ENCODE measurements around the gene GFM1.

The GFM1 gene

DNA sequence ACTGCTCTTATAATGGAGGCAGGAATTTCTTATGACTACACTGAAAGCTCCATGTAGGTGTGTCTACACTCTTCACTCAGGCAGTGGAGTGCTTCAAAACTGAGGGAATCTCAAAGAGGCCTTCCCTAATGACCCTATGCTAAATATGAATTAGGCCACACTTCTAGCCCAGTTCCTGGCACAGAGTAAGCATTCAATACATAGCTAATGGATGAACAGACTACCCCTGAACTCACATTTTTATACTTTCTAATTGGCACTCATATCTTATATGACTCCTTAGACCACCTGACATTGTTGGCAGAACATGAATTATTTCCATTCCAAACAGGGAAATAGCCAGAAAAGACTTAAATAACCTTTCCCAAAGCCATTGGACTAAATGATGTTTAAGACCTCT, 84.5 kb downstream of the GFM1 start:
- DNase-seq: no peak

DNA sequence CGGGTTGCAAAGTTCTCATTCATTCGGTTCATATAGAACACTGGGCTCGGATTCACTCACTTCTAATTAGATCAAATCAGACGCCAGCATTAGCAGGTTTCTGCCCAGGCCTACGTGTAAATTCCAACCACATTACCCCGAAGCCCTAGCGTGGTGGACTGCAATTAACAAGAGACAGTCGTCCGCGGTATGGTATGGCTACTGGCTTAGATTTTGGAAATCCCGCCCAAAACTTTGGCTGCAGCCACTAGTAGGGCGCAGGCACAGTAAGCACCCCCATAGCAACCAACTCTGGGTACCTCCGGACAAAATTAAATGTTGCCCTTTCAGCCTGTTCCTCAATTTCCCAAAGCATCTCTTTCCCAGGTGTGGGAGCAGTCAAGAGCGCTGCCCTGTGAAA, 87.2 kb downstream of the GFM1 start:
- DNase-seq: no peak

- DNase-seq: peak; percentile 66
These were observed 87.9 kb downstream of the GFM1 start, which contains the start of gene RARRES1 for GRCh38 chr3:158731938-158732855. Gene RARRES1 (minus strand): TSS chr3:158732457. CDS start chr3:158732415, 42 bp downstream.

GRCh38 chr3:158732856-158733200, 88.5 kb downstream of the GFM1 start:
- DNase-seq: no peak

DNA sequence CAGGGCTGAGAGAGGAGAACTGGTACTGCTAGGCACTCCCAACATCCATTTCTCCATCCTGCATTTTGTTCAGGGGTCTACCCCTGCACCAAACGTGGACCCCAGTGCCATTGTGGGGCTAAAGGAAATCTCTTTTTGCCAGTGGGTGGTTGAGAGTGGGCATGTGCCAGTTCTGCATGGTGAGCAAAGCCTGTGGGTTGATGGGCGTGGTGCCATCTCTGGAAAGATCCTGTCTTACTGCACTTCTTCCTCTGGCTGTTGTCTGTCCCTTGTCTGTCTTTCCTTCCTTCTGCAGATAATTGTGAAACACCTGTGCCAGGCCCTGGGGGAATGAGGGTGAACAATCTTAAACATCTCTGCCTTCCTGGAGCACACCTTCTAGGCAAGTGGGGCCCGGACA, 89.3 kb downstream of the GFM1 start:
- no peak for DNase-seq

DNA sequence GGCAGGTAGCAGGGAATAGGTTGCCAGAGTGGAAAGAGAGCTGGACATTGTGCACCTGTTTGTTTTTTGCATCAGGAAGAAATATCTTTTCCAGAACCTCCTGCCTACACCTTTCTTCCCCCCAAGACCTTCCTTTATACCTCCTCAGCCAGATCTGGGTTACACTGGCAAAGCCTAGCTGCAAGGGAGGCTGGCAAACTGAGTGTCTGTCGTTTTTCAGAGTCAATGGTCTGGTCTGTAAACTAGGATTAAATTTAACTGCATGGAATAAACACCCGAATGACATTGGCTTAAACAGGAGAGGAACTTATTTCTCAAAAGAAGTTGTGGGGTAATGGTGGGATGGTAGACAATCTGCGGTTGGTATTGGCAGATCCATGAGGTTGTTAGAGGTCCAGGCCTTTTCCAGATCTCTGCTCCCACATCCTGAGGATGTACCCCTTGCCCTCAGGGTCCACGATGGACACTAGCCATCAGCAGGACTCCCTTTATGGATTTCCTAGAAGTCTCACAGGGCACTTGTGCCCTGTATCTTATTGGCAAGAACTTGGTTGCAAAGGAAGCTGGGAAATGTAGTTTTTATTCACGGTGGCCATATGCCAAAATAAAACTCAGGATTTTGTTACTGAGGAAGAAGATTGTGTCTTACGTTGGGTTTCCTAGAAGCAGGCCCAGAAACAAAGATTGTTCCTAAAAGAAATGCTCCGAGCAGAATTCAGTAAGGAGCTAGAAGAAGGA, 91.1 kb downstream of the GFM1 start:
- no peak for DNase-seq

DNA sequence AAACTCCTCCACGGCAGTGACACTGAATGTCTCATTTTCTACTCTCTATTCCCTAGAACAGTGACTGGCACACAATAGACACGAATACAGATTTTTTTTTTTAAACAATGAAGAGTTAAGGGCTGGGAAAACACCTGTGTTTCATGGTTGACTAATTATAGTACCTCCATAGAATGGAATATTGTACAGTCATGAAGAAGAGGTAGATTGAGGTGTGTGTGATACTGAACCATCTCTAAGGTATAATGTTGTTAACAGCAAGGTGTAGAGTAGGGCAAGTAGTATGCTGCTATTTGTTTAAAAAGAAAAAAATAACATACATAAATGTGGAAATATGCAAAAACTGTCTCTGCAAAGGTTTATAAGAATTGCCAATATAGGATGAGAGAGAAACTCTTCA, 93.1 kb downstream of the GFM1 start:
- DNase-seq: no peak

GRCh38 chr3:158737976-158738615, 93.8 kb downstream of the GFM1 start:
- no peak for DNase-seq

GRCh38 chr3:158738653-158739052, 94.3 kb downstream of the GFM1 start:
- DNase-seq: no peak

GRCh38 chr3:158739078-158739477, 94.8 kb downstream of the GFM1 start:
- no peak for DNase-seq

GRCh38 chr3:158739661-158740060, 95.3 kb downstream of the GFM1 start:
- DNase-seq: no peak
